Stimulated activated CD8-positive, alpha-beta memory T cell treated with anti-CD3 and anti-CD28 coated beads, Interleukin-2, amount 100 ng/mL, for 1 hour (primary cell): ENCODE results near the gene PPIL4.
"Not testable (repeated sequence)": the region's sequence is repeated elsewhere in the genome, so short reads cannot be mapped to it uniquely, and the experiment has no call there.

Experiments
- DNase-seq, 2 donors: peaks; one replicate each; pipeline ENCODE4 v3.0.0-alpha.2; 2020; ENCODE audit warnings: low read depth in 2 of 2

The PPIL4 gene

GRCh38 chr6:149529650-149530049, 16.2 kb downstream of the PPIL4 start:
- no peak for DNase-seq

- no peak for DNase-seq
Measured at GRCh38 chr6:149515494-149515893, 30.3 kb downstream of the PPIL4 start.

- no peak for DNase-seq
Measured at GRCh38 chr6:149513915-149514314, 31.9 kb downstream of the PPIL4 start.

GRCh38 chr6:149510793-149511512, 34.9 kb downstream of the PPIL4 start:
- no peak for DNase-seq

GRCh38 chr6:149508485-149508884, 37.4 kb downstream of the PPIL4 start:
- DNase-seq, result no peak

GRCh38 chr6:149503872-149504271, 42.0 kb downstream of the PPIL4 start:
- DNase-seq, result no peak

GRCh38 chr6:149503276-149503675, 42.6 kb downstream of the PPIL4 start:
- no peak for DNase-seq

- no peak for DNase-seq
Measured at GRCh38 chr6:149501768-149502167, 44.1 kb downstream of the PPIL4 start.

- no peak for DNase-seq
Measured at GRCh38 chr6:149501201-149501600, 44.6 kb downstream of the PPIL4 start.

GRCh38 chr6:149500096-149500495, 45.7 kb downstream of the PPIL4 start:
- DNase-seq, result no peak

- DNase-seq, result no peak
Measured at GRCh38 chr6:149499066-149499465, 46.8 kb downstream of the PPIL4 start.

GRCh38 chr6:149497365-149497764, 48.5 kb downstream of the PPIL4 start:
- DNase-seq, result no peak

- DNase-seq, result not testable (repeated sequence)
Measured at GRCh38 chr6:149496597-149496996, 49.2 kb downstream of the PPIL4 start.

GRCh38 chr6:149495349-149496016, 50.4 kb downstream of the PPIL4 start:
- DNase-seq, result not testable (repeated sequence)

- not testable (repeated sequence) for DNase-seq
Measured at GRCh38 chr6:149494810-149495209, 51.0 kb downstream of the PPIL4 start.

GRCh38 chr6:149493761-149494320, 52.0 kb downstream of the PPIL4 start:
- DNase-seq, result no peak

GRCh38 chr6:149492798-149493343, 53.0 kb downstream of the PPIL4 start:
- no peak for DNase-seq

GRCh38 chr6:149489967-149490366, 55.9 kb downstream of the PPIL4 start:
- no peak for DNase-seq

GRCh38 chr6:149488815-149489214, 57.0 kb downstream of the PPIL4 start:
- DNase-seq, result peak in 1 of 2 donors; percentile 33

- DNase-seq, result no peak
Measured at GRCh38 chr6:149487316-149487715, 58.5 kb downstream of the PPIL4 start.

- DNase-seq, result peak; percentile 45 to 71
Measured at GRCh38 chr6:149484733-149485700, 60.8 kb downstream of the PPIL4 start, which contains the start of gene ZC3H12D. Gene ZC3H12D (minus strand): TSS chr6:149485014. CDS start chr6:149474543, 10,471 bp downstream.
